Caco-2 (cell line): ENCODE measurements around the gene GPRIN3. TPM values are rescaled to one million over a fixed set of nuclear protein-coding genes. Genes with fewer than 3 reads are reported as not detected.

Experiments used
- BruUV-seq: library from RNA; stranded (reverse); fragments of 400-500 nt; replicated peaks from 2 replicates; lab custom pipeline; 2021; lab: Mats Ljungman, UMichigan
- CTCF ChIA-PET: fragments of 300-600 bp; sonication (Branson Sonifier 250); formaldehyde crosslinking; loops from one replicate; lab custom pipeline; 2022; ENCODE audit warnings: antibody characterized with exemption; lab: Charles Lee
- POLR2A ChIA-PET: fragments of 300-600 bp; sonication (Branson Sonifier 250); formaldehyde crosslinking; loops from one replicate; lab custom pipeline; 2022; ENCODE audit warnings: antibody characterized with exemption; lab: Charles Lee
- DNase-seq, 2 experiments: peaks; one replicate each; pipeline versions ENCODE4 v3.0.0 to v3.0.0-alpha.2; 2020 to 2022
- H3K27me3 ChIP-seq: replicated peaks from 2 replicates; pipeline ENCODE4 v1.6.0; 2011; ENCODE audit warnings: low read length; ENCODE audit not compliant: control insufficient read depth, insufficient read depth
- H3K36me3 ChIP-seq: 2 replicates; pipeline ENCODE4 v1.5.1; 2011; ENCODE audit warnings: low read length; ENCODE audit not compliant: control insufficient read depth, insufficient read depth
- H3K4me1 ChIP-seq: fragments of 250-450 bp; sonication (Bioruptor Pico); 2 replicates; pipeline ENCODE4 v1.5.1; 2020; ENCODE audit warnings: mild to moderate bottlenecking
- H3K4me3 ChIP-seq: 2 replicates; pipeline ENCODE4 v1.5.1; 2011; ENCODE audit warnings: low read depth, mild to moderate bottlenecking, control low read depth, low read length
- H3K9me3 ChIP-seq: fragments of 250-450 bp; sonication (Bioruptor Pico); 2 replicates; pipeline ENCODE4 v1.5.1; 2020; ENCODE audit warnings: mild to moderate bottlenecking, moderate library complexity
- H3K27ac Mint-ChIP-seq: one replicate; pipeline ENCODE4 v1.8.0; 2022; ENCODE audit warnings: mixed read lengths; ENCODE audit not compliant: unreplicated experiment
- H3K27me3 Mint-ChIP-seq: one replicate; pipeline ENCODE4 v1.8.0; 2022; ENCODE audit warnings: mixed read lengths; ENCODE audit not compliant: insufficient read depth, unreplicated experiment
- H3K36me3 Mint-ChIP-seq: one replicate; pipeline ENCODE4 v1.8.0; 2022; ENCODE audit warnings: mild to moderate bottlenecking, mixed read lengths; ENCODE audit not compliant: insufficient read depth, unreplicated experiment
- H3K4me1 Mint-ChIP-seq: one replicate; pipeline ENCODE4 v1.8.0; 2022; ENCODE audit warnings: low read depth, mixed read lengths; ENCODE audit not compliant: unreplicated experiment
- H3K4me3 Mint-ChIP-seq: one replicate; pipeline ENCODE4 v1.8.0; 2022; ENCODE audit warnings: mild to moderate bottlenecking, moderate library complexity, mixed read lengths; ENCODE audit not compliant: unreplicated experiment
- H3K9me3 Mint-ChIP-seq: one replicate; pipeline ENCODE4 v1.8.0; 2022; ENCODE audit warnings: mixed read lengths; ENCODE audit not compliant: unreplicated experiment
- CTCF ChIP-seq, 2 experiments: fragments of 200-600 bp in 1 of 2; IDR thresholded peaks; 1 replicate in 1 of 2; 2 replicates in 1 of 2; pipeline versions ENCODE4 v1.5.1 to v1.8.0; 2011 to 2022; ENCODE audit warnings: antibody characterized with exemption in 1 of 2, control low read depth in 1 of 2, inconsistent platforms in 1 of 2, low read depth in 1 of 2, low read length in 1 of 2, mild to moderate bottlenecking in 1 of 2, moderate library complexity in 1 of 2; ENCODE audit not compliant: insufficient read depth in 1 of 2, severe bottlenecking in 1 of 2, unreplicated experiment in 1 of 2
- intact Hi-C: fragments of 100-400 bp; cut with micrococcal nuclease; formaldehyde crosslinking; loops from one replicate; pipeline ENCODE4 v1.10.0; 2022; ENCODE audit not compliant: unreplicated experiment
- total RNA-seq: library from RNA; stranded (reverse); gene quantifications from 2 replicates; pipeline ENCODE4 v1.2.3, GENCODE V29; 2022

GPRIN3 gene
- total RNA-seq, 1 experiment from 2014 or later, result 0.02 TPM

DNA sequence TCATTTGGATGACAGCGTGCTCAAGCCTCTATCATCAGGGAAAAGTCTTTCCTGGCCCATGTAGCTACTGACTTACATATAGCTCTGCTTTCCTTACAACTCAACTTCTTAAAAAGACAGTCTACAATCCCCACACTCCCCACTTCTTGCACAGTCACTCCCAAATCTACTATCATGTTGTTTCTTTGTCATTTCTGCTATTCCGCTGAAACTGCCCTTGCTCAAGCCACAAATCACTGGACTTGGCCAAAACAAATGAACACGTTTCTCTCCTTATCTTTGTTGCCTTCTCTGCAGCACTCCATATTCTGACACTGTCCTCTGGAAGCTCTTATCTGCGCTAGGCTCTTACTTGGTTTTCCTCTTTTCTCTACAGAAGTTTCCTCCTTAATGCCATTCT is 28.2 kb downstream of the GPRIN3 start:
- Mint-ChIP-seq H3K4me1 (no peaks in the 10 kb centered on the region), H3K27ac (no peak overlapping the region), H3K4me3 (no peak overlapping the region), H3K27me3 (peaks cover 3% of the 10 kb centered on the region), H3K36me3 (no peaks in the 10 kb centered on the region), H3K9me3 (no peaks in the 10 kb centered on the region)
- no peaks in the 10 kb centered on the region for H3K27me3 ChIP-seq
- BruUV-seq, result no TSS peak
- ChIA-PET POLR2A (no interaction called here), CTCF (no interaction called here)
- H3K36me3 ChIP-seq, result no peaks in the 10 kb centered on the region
- no peak for TF ChIP-seq CTCF (IDR thresholded peaks at IDR 0.05; ENCODE audit: insufficient read depth in 1 of 2, low read depth in 1 of 2, low read length in 1 of 2, severe bottlenecking in 1 of 2, unreplicated experiment in 1 of 2)
- intact Hi-C loops, result no loop called here
- no peaks in the 10 kb centered on the region for H3K4me1 ChIP-seq
- DNase-seq, result no peak
- no peak overlapping the region for H3K4me3 ChIP-seq
- H3K9me3 ChIP-seq, result no peaks in the 10 kb centered on the region

- Histone ChIP-seq H3K4me1 (no peaks in the 10 kb centered on the region), H3K9me3 (no peaks in the 10 kb centered on the region), H3K4me3 (no peak overlapping the region), H3K36me3 (no peaks in the 10 kb centered on the region), H3K27me3 (no peaks in the 10 kb centered on the region)
- no TSS peak for BruUV-seq
- no peak for TF ChIP-seq CTCF (IDR thresholded peaks at IDR 0.05; ENCODE audit: insufficient read depth in 1 of 2, low read depth in 1 of 2, low read length in 1 of 2, severe bottlenecking in 1 of 2, unreplicated experiment in 1 of 2)
- Mint-ChIP-seq H3K27ac (no peak overlapping the region), H3K4me3 (no peak overlapping the region), H3K36me3 (no peaks in the 10 kb centered on the region), H3K9me3 (no peaks in the 10 kb centered on the region), H3K4me1 (no peaks in the 10 kb centered on the region), H3K27me3 (peaks cover 3% of the 10 kb centered on the region)
- CTCF ChIA-PET, result interaction anchor here (0.6 kb wide), 1 partner anchor 1058 kb away, joined by 3 read pairs; no protein-coding TSS in a partner anchor
- DNase-seq, result no peak
- POLR2A ChIA-PET, result no interaction called here
- intact Hi-C loops, result no loop called here
Observed at GRCh38 chr4:89277412-89277811, 30.2 kb downstream of the GPRIN3 start.

DNA sequence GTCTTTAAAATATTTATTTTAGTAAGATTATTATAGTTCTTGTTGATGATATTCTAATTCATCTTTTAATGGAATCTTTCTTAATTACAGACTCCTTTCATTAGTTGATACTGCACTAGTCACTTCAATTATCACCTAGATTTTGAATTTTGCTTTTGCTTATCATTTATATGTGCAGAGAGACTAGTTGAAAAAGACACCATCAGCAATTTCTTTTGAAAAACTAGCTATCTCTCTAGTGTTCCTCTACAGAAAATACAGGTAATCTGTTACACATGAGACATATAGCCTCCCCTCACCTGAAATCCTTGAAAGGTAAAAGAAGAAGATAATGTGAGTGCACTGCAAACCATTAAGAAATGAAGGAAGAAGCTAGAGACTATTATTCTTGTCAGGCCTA is 31.3 kb downstream of the GPRIN3 start:
- peaks cover 3% of the 10 kb centered on the region for H3K27me3 Mint-ChIP-seq
- no TSS peak for BruUV-seq
- POLR2A ChIA-PET, result no interaction called here
- H3K4me3 ChIP-seq, result no peak overlapping the region
- H3K36me3 Mint-ChIP-seq, result no peaks in the 10 kb centered on the region
- no peak for TF ChIP-seq CTCF (IDR thresholded peaks at IDR 0.05; ENCODE audit: insufficient read depth in 1 of 2, low read depth in 1 of 2, low read length in 1 of 2, severe bottlenecking in 1 of 2, unreplicated experiment in 1 of 2)
- intact Hi-C loops, result no loop called here
- CTCF ChIA-PET, result no interaction called here
- no peaks in the 10 kb centered on the region for H3K4me1 ChIP-seq
- no peaks in the 10 kb centered on the region for H3K9me3 ChIP-seq
- no peaks in the 10 kb centered on the region for H3K9me3 Mint-ChIP-seq
- H3K4me1 Mint-ChIP-seq, result no peaks in the 10 kb centered on the region
- H3K4me3 Mint-ChIP-seq, result no peak overlapping the region
- no peaks in the 10 kb centered on the region for H3K27me3 ChIP-seq
- H3K36me3 ChIP-seq, result no peaks in the 10 kb centered on the region
- DNase-seq, result no peak
- H3K27ac Mint-ChIP-seq, result no peak overlapping the region
